ENCODE results near the gene FOXL2. TPM values are rescaled to one million over a fixed set of nuclear protein-coding genes. Genes with fewer than 3 reads are reported as not detected.

FOXL2 gene
- total and polyA plus RNA-seq, 8 donors = 0.02 to 0.28 (median 0.07) TPM

DNA sequence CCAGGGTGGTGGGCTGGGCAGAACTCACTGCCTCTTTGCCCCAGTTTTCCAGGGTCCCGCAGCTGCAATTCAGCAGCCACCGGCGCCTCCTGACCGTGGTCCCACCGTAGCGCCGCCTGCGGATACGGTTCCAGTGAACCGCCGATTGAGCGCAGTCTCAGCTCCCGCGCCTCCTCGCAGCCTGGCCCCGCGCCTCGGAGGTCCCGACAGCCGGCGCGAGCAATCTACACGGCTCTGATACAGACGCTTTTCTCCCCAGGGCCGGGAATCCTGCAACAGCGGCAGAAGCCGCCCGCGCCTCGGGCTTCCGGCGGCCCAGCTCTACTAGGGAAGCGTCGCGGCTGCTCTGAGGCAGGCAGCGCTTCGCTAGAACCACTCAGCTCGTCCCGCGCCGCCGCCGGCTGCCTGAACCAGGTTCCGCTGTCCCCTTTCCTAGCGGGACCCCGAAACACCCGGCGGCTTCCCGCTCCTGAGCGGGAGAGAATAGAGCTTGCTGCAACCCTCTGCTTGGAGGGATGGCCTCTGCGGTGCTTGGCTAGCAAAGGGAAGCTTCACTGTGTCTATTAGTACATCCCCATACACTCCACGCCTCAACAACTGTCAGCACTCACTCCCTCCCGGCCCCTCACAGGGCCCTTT, 3.2 kb upstream of the FOXL2 start:
- no peak for TF ChIP-seq CTCF (IDR thresholded peaks at IDR 0.05)
- DNase-seq (peak in 3 of 6 donors; percentile 18 to 77 (median 73)), FAIRE-seq (no peak), ATAC-seq (peak; percentile 35 to 63 (median 56))
- Histone ChIP-seq H3K4me1 (peaks cover 0 to 9% (median under 1%) of the 10 kb centered on the region in 3 donors), H3K4me3 (peak overlapping the region in 2 of 4 donors; percentile 30 to 41), H3K9me3 (no peaks in the 10 kb centered on the region), H3K27me3 (peaks cover 0 to 26% (median 3%) of the 10 kb centered on the region in 4 donors), H3K27ac (no peak overlapping the region), H3K36me3 (no peaks in the 10 kb centered on the region)
- intact Hi-C loops (cut with DNase I) = no loop called here
- WGBS, 2 donors = 2 to 3% methylated on average over 48 to 53 of the region's 53 CpGs

GRCh38 chr3:138949445-138950005, 2.6 kb upstream of the FOXL2 start:
- Histone ChIP-seq H3K4me3 (peak overlapping the region in 2 of 4 donors; percentile 30 to 41), H3K9me3 (no peaks in the 10 kb centered on the region), H3K27ac (no peak overlapping the region), H3K4me1 (peaks cover 4 to 12% (median 7%) of the 10 kb centered on the region in 3 donors), H3K27me3 (peaks cover 0 to 32% (median 4%) of the 10 kb centered on the region in 4 donors), H3K36me3 (no peaks in the 10 kb centered on the region)
- no peak for TF ChIP-seq CTCF (IDR thresholded peaks at IDR 0.05)
- intact Hi-C loops (cut with DNase I) = loop anchor here in 1 of 3 donors (10.0 kb wide), 1 partner anchor 375 kb away; no protein-coding TSS in a partner anchor
- ATAC-seq (no peak), DNase-seq (no peak), FAIRE-seq (no peak)
- WGBS, 2 donors = 21 to 26% methylated on average over 27 of the region's 27 CpGs

DNA sequence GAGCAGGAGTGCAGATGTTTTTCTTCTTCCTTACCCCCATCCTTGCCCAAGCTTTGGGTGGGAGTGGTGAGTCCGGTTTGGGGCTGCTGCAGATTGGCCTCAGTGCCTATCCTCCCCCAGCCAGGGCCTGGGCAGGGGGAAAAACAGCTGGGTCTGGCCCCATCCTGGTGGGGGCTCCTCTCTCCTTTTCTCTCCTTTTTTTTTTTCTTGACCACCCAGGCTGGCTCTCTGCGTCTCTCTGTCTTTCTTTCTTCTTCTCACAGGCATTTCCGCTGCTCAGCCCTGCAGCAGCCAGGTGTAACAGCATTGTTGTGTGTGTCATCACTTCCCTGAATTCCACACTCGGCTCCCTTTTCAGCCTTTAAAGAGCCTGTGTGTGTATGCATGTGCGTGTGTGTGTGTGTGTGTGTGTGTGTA, 2.1 kb upstream of the FOXL2 start:
- peaks cover 4 to 12% (median 7%) of the 10 kb centered on the region in 3 donors for H3K4me1 ChIP-seq
- intact Hi-C loops (cut with DNase I) = loop anchor here in 1 of 3 donors (10.0 kb wide), 1 partner anchor 376 kb away; no protein-coding TSS in a partner anchor

GRCh38 chr3:138948371-138949001, 1.5 kb upstream of the FOXL2 start:
- Histone ChIP-seq H3K27me3 (peaks cover 0 to 39% (median 4%) of the 10 kb centered on the region in 4 donors), H3K36me3 (no peaks in the 10 kb centered on the region), H3K4me3 (no peak overlapping the region), H3K4me1 (peaks cover 4 to 12% (median 7%) of the 10 kb centered on the region in 3 donors), H3K27ac (no peak overlapping the region), H3K9me3 (no peaks in the 10 kb centered on the region)
- intact Hi-C loops (cut with DNase I) = loop anchor here in 1 of 3 donors (10.0 kb wide), 1 partner anchor 376 kb away; no protein-coding TSS in a partner anchor
- DNase-seq (no peak), FAIRE-seq (no peak), ATAC-seq (no peak)
- TF ChIP-seq CTCF (IDR thresholded peaks at IDR 0.05) = no peak
- WGBS, 2 donors = 94 to 95% methylated on average over 3 of the region's 3 CpGs

More for the DNA sequence above, 2.1 kb upstream of the FOXL2 start:
- 77 to 82% methylated on average over 5 of the region's 5 CpGs for WGBS, 2 donors
- Histone ChIP-seq H3K27ac (no peak overlapping the region), H3K9me3 (no peaks in the 10 kb centered on the region), H3K36me3 (no peaks in the 10 kb centered on the region), H3K4me3 (no peak overlapping the region), H3K27me3 (peaks cover 0 to 37% (median 4%) of the 10 kb centered on the region in 4 donors)
- FAIRE-seq = no peak
- DNase-seq = no peak
- ATAC-seq = no peak
- TF ChIP-seq CTCF (IDR thresholded peaks at IDR 0.05) = no peak
